Measurements from ENCODE around the gene SPOCK2. TPM values are rescaled to one million over a fixed set of nuclear protein-coding genes. Genes with fewer than 3 reads are reported as not detected.

Gene SPOCK2
- total and polyA plus RNA-seq, 7 experiments from 2014 or later, result 200 to 543 (median 336) TPM

DNA sequence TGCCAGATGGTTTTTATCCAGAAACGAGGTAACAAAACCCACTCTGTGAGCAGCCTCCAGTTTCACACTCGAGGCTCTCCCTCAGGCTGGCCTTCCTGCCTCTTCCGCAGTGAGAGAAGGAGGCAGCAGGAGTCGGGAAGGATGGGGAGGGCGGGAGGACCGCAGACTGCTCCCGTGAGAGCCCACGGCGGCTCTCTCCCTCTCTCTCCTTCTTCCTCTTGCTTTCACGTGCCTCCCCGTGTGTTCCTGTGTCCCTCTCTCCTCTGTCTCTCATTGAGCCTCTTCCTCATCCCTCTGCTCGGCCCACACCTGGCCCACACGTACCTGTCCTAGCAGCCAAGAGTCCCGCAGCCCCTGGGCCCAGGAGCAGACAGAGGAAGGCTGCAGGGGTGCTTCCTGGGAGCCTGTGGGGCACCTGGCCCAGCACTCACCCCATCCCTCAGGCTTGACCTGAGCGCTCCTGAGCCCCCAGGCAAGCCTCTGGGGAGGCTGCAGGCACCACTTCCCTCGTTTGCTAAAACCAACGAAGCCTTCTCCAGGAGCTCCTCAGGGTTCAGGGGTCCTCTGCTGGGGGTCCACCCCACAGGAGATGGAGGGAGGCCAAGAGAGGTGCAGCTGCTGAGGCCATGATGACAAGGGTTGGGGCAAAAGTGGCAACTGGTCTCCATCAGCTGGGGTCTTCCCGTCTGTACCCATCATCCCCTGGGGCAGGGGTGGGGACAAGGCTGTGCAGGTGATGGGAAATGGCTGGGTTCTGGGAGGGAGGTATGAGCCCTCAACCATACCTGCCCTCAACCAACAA is 13.6 kb downstream of the SPOCK2 start:
- Mint-ChIP-seq H3K27ac (peak overlapping the region; percentile 66 to 93 (median 75)), H3K4me3 (peak overlapping the region in 8 of 10 donors; percentile 6 to 97 (median 56)), H3K36me3 (peaks cover 15 to 40% (median 21%) of the 10 kb centered on the region in 5 donors), H3K27me3 (no peaks in the 10 kb centered on the region), H3K4me1 (peaks cover 46 to 95% (median 82%) of the 10 kb centered on the region in 7 donors), H3K9me3 (peaks cover 0 to 7% (median 0%) of the 10 kb centered on the region in 11 donors)
- H3K36me3 ChIP-seq (ENCODE audit: control insufficient read depth in 2 of 3, insufficient read depth in 3 of 3, low read length in 3 of 3), result peaks cover 22 to 70% (median 32%) of the 10 kb centered on the region in 3 experiments
- peak overlapping the region; percentile 69 for H3K27ac ChIP-seq (ENCODE audit: low read depth, low read length)
- DNase-seq (no peak), ATAC-seq (no peak)
- H3K9me3 ChIP-seq (ENCODE audit: control insufficient read depth in 2 of 3, low read length in 3 of 3), result no peaks in the 10 kb centered on the region
- ChIA-PET POLR2A (interaction anchor here (0.6 to 1.2 kb wide), 2 partner anchors 11 to 163 kb away, joined by 3 to 5 read pairs; no protein-coding TSS in a partner anchor), CTCF (no interaction called here)
- peaks cover 55 to 62% of the 10 kb centered on the region in 2 donors for H3K4me1 ChIP-seq (ENCODE audit: control insufficient read depth in 2 of 2, insufficient read depth in 2 of 2, low read length in 2 of 2)
- no peaks in the 10 kb centered on the region for H3K27me3 ChIP-seq (ENCODE audit: control insufficient read depth in 2 of 2, insufficient read depth in 2 of 2, low read length in 2 of 2)
- H3K4me3 ChIP-seq (ENCODE audit: low read length), result no peak overlapping the region
- intact Hi-C loops (cut with micrococcal nuclease), result no loop called here

DNA sequence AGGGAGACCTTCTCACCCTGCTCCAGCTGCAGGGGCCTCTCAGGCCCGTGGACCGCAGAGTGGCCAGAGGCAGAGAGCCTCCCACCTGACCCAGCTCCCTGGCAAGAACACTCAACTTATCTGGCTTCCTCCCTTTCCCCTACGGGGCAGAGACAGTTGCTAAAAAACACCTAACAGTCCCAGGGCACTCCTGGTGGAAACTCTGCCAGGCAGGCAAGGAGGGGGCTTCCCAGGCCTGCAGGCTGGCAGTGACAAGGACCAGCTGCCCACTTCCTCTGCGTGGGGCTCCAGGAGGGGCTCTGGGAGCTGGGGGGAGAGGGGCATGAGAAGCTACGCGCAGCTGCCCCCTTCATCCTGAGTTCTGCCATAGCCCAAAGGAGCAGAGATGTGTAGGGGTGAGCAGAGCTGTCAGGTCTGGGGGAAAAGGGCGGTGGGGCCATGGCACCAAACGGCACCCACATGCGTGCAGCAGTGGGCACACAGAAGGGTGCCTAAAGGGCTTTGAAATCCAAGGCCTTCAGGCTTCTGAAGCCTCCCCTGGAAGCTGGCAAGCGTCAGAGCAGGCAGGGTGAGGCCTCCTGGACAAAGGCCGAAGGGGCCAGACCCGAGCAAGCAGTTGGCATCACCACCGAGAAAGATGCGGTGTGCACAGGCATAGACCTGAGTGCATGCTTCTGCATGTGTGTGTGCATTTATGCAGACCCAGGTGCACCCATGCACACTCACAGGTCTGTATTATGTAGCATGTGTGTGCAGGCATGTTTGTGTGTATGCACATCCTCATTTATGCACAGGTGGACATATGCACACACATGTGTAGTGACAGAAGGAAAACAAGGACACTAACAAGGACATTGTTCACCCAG is 14.4 kb downstream of the SPOCK2 start:
- intact Hi-C loops (cut with micrococcal nuclease), result no loop called here
- peaks cover 47 to 54% of the 10 kb centered on the region in 2 donors for H3K4me1 ChIP-seq (ENCODE audit: control insufficient read depth in 2 of 2, insufficient read depth in 2 of 2, low read length in 2 of 2)
- H3K27ac ChIP-seq (ENCODE audit: low read depth, low read length), result peak overlapping the region; percentile 69
- Mint-ChIP-seq H3K27ac (peak overlapping the region in 8 of 9 donors; percentile 74 to 93 (median 79)), H3K9me3 (peaks cover 0 to 8% (median 0%) of the 10 kb centered on the region in 11 donors), H3K4me1 (peaks cover 45 to 95% (median 76%) of the 10 kb centered on the region in 7 donors), H3K36me3 (peaks cover 17 to 47% (median 28%) of the 10 kb centered on the region in 5 donors), H3K4me3 (peak overlapping the region in 5 of 10 donors; percentile 34 to 97 (median 51)), H3K27me3 (no peaks in the 10 kb centered on the region)
- ATAC-seq (peak; percentile 8), DNase-seq (no peak)
- H3K9me3 ChIP-seq (ENCODE audit: control insufficient read depth in 2 of 3, low read length in 3 of 3), result no peaks in the 10 kb centered on the region
- POLR2A ChIA-PET, result interaction anchor here (0.5 to 4.3 kb wide), 3 partner anchors 14 to 62 kb away, joined by 3 to 21 read pairs (median 3); partner anchors contain the start of gene SPOCK2
- H3K36me3 ChIP-seq (ENCODE audit: control insufficient read depth in 2 of 3, insufficient read depth in 3 of 3, low read length in 3 of 3), result peaks cover 31 to 78% (median 39%) of the 10 kb centered on the region in 3 experiments
- CTCF ChIA-PET, result no interaction called here
- H3K4me3 ChIP-seq (ENCODE audit: low read length), result no peak overlapping the region
- H3K27me3 ChIP-seq (ENCODE audit: control insufficient read depth in 2 of 2, insufficient read depth in 2 of 2, low read length in 2 of 2), result no peaks in the 10 kb centered on the region

DNA sequence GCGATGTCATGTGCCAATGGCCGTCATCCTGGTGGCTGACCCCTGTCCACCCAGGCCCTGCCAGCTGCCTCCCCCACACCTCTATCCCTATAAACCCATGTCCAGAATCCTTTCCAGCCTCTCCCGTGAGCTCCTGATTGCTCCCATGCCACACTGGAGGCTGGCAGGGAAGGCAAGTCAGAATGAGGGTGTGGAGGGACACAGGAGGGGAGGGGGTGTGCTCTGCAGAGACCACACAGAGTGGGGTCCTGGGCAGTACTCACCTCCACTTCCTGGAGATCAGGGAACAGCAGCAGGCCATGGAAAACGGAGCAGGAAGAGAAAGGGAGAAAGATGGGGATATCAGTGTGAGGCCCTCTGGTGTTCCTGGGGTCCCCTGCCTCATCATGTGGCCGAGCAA is 15.7 kb downstream of the SPOCK2 start:
- ATAC-seq (no peak), DNase-seq (no peak)
- CTCF ChIA-PET, result interaction anchor here (0.5 to 2.2 kb wide), 4 partner anchors 24 to 265 kb away, joined by 3 to 7 read pairs (median 4); no protein-coding TSS in a partner anchor
- Histone ChIP-seq H3K36me3 (ENCODE audit: control insufficient read depth in 2 of 3, insufficient read depth in 3 of 3, low read length in 3 of 3) (peaks cover 36 to 87% (median 49%) of the 10 kb centered on the region in 3 experiments), H3K9me3 (ENCODE audit: control insufficient read depth in 2 of 3, low read length in 3 of 3) (no peaks in the 10 kb centered on the region), H3K4me1 (ENCODE audit: control insufficient read depth in 2 of 2, insufficient read depth in 2 of 2, low read length in 2 of 2) (peaks cover 42 to 46% of the 10 kb centered on the region in 2 donors), H3K4me3 (ENCODE audit: low read length) (no peak overlapping the region), H3K27me3 (ENCODE audit: control insufficient read depth in 2 of 2, insufficient read depth in 2 of 2, low read length in 2 of 2) (no peaks in the 10 kb centered on the region), H3K27ac (ENCODE audit: low read depth, low read length) (peak overlapping the region; percentile 53)
- Mint-ChIP-seq H3K27me3 (no peaks in the 10 kb centered on the region), H3K4me1 (peaks cover 37 to 84% (median 69%) of the 10 kb centered on the region in 7 donors), H3K36me3 (peaks cover 17 to 42% (median 28%) of the 10 kb centered on the region in 5 donors), H3K27ac (peak overlapping the region in 7 of 9 donors; percentile 49 to 93 (median 81)), H3K4me3 (peak overlapping the region in 3 of 10 donors; percentile 10 to 97 (median 17)), H3K9me3 (peaks cover 0 to 8% (median 0%) of the 10 kb centered on the region in 11 donors)
- intact Hi-C loops (cut with micrococcal nuclease), result no loop called here
- POLR2A ChIA-PET, result interaction anchor here (0.9 to 4.3 kb wide), 5 partner anchors 12 to 63 kb away, joined by 3 to 21 read pairs (median 3); partner anchors contain the start of gene SPOCK2

DNA sequence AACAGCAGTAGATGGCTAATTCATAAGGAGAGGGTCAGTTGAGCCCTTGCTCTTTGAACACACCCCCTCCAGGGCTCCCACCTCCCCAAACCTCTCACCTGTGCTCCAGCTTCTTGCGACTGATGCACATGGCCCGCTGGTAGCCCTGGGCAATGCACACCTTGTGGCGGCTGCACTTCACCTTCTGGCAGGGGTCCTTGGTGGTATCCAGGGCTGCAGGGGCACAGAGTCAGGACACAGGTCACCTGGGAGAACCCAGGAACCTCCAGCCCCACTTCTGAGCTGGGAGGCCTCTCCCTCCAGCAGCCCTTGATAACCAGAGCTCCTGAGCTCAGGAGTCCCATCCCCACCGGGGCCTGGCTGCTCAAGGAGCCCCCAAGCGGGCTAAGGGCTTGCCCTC is 16.3 kb downstream of the SPOCK2 start:
- no peak overlapping the region for H3K4me3 ChIP-seq (ENCODE audit: low read length)
- H3K27me3 ChIP-seq (ENCODE audit: control insufficient read depth in 2 of 2, insufficient read depth in 2 of 2, low read length in 2 of 2), result no peaks in the 10 kb centered on the region
- peaks cover 37 to 40% of the 10 kb centered on the region in 2 donors for H3K4me1 ChIP-seq (ENCODE audit: control insufficient read depth in 2 of 2, insufficient read depth in 2 of 2, low read length in 2 of 2)
- H3K9me3 ChIP-seq (ENCODE audit: control insufficient read depth in 2 of 3, low read length in 3 of 3), result no peaks in the 10 kb centered on the region
- intact Hi-C loops (cut with micrococcal nuclease), result no loop called here
- peak overlapping the region; percentile 53 for H3K27ac ChIP-seq (ENCODE audit: low read depth, low read length)
- no peak for ATAC-seq
- POLR2A ChIA-PET, result interaction anchor here (0.7 to 4.3 kb wide), 6 partner anchors 9 to 144 kb away, joined by 3 to 21 read pairs (median 4); partner anchors contain the start of genes ASCC1 and SPOCK2
- H3K36me3 Mint-ChIP-seq, result peaks cover 17 to 45% (median 28%) of the 10 kb centered on the region in 5 donors
- H3K36me3 ChIP-seq (ENCODE audit: control insufficient read depth in 2 of 3, insufficient read depth in 3 of 3, low read length in 3 of 3), result peaks cover 36 to 93% (median 55%) of the 10 kb centered on the region in 3 experiments
- CTCF ChIA-PET, result interaction anchor here (1.0 to 2.2 kb wide), 3 partner anchors 23 to 265 kb away, joined by 3 to 7 read pairs (median 4); no protein-coding TSS in a partner anchor
- H3K9me3 Mint-ChIP-seq, result peaks cover 0 to 8% (median 0%) of the 10 kb centered on the region in 11 donors
- peaks cover 33 to 78% (median 63%) of the 10 kb centered on the region in 7 donors for H3K4me1 Mint-ChIP-seq
- H3K27me3 Mint-ChIP-seq, result no peaks in the 10 kb centered on the region
- DNase-seq, result no peak
- peak overlapping the region in 6 of 9 donors; percentile 22 to 83 (median 62) for H3K27ac Mint-ChIP-seq
- H3K4me3 Mint-ChIP-seq, result peak overlapping the region in 1 of 10 donors; percentile 44

DNA sequence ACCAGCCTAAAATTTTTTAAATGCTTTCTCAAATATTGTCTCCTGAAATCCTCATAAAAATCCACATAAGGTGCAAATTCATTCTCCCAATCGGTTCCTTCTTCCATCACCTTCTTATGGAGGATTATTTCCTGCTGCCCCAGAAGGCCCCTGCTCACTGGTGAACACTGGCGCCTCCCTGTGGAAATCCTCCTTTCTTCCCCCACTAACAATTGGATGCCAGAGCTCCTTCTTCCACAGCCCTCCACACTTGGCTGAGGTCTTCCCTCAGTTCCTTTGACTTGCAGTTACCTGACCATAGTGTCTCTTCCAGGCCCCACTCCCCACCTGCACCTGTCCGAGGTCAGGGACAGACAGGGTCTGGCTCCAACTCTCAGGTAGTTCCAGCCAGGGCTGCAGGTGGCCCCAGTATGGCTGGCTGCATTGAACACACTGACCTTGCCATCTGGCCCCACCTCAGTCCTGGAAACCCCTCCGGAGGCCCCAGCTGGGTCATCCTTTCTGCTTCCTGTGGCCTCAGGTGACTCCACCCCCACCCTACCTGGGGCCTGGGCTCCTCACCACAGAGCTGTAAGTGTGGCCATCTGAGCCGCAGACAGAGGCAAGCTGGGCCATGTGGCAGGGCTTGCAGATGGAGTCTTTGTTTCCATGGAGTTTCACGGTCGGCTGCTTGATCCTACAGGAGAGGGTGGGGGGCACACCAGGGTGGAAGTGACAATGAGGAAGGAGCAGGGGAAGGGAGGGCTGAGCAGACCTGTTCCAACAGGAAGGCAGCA is 18.4 kb downstream of the SPOCK2 start:
- no peak for DNase-seq
- Histone ChIP-seq H3K9me3 (ENCODE audit: control insufficient read depth in 2 of 3, low read length in 3 of 3) (no peaks in the 10 kb centered on the region), H3K27me3 (ENCODE audit: control insufficient read depth in 2 of 2, insufficient read depth in 2 of 2, low read length in 2 of 2) (no peaks in the 10 kb centered on the region), H3K4me1 (ENCODE audit: control insufficient read depth in 2 of 2, insufficient read depth in 2 of 2, low read length in 2 of 2) (peaks cover 16 to 21% of the 10 kb centered on the region in 2 donors), H3K27ac (ENCODE audit: low read depth, low read length) (peak overlapping the region; percentile 39), H3K36me3 (ENCODE audit: control insufficient read depth in 2 of 3, insufficient read depth in 3 of 3, low read length in 3 of 3) (peaks cover 56 to 100% (median 71%) of the 10 kb centered on the region in 3 experiments), H3K4me3 (ENCODE audit: low read length) (no peak overlapping the region)
- ATAC-seq, result no peak
- Mint-ChIP-seq H3K4me1 (peaks cover 20 to 57% (median 43%) of the 10 kb centered on the region in 7 donors), H3K4me3 (peak overlapping the region in 5 of 10 donors; percentile 32 to 67 (median 35)), H3K36me3 (peaks cover 17 to 54% (median 32%) of the 10 kb centered on the region in 5 donors), H3K27ac (peak overlapping the region; percentile 5 to 95 (median 82)), H3K9me3 (peaks cover 0 to 8% (median 0%) of the 10 kb centered on the region in 11 donors), H3K27me3 (no peaks in the 10 kb centered on the region)
- CTCF ChIA-PET, result interaction anchor here (0.5 to 2.2 kb wide), 3 partner anchors 149 to 269 kb away, joined by 3 to 5 read pairs (median 3); no protein-coding TSS in a partner anchor
- intact Hi-C loops (cut with micrococcal nuclease), result loop anchor here in 1 of 2 donors (2.0 kb wide), 1 partner anchor 17 kb away; no protein-coding TSS in a partner anchor
- POLR2A ChIA-PET, result interaction anchor here (0.5 to 4.3 kb wide), 5 partner anchors 10 to 57 kb away, joined by 3 to 21 read pairs (median 4); partner anchors contain the start of gene SPOCK2

Measured in naive thymus-derived CD4-positive, alpha-beta T cell (primary cell).